ENCODE measurements around the gene HMX2. TPM values are rescaled to one million over a fixed set of nuclear protein-coding genes. Genes with fewer than 3 reads are reported as not detected.

Gene HMX2
- total RNA-seq, 1 experiment from 2014 or later: not detected

GRCh38 chr10:123154092-123154710 lies 6.3 kb downstream of the HMX2 start, which contains the start of gene BUB3:
Gene BUB3, plus strand, starts transcription at chr10:123154402. Its CDS starts 516 bp downstream, at chr10:123154918.
- ATAC-seq (peak; percentile 93), DNase-seq (ENCODE audit: low read depth, low spot score) (peak; percentile 100)
- H3K4me2 ChIP-seq (ENCODE audit: low read length): peak within 1 kb of the TSS; percentile 83
- ChIA-PET POLR2A (interaction anchor here (0.6 to 1.3 kb wide), 8 partner anchors 9 to 1224 kb away, joined by 3 to 7 read pairs (median 4); no protein-coding TSS in a partner anchor), RAD21 (ENCODE audit: low non-redundant PET in 1 of 2, low total read pairs in 2 of 2, uncharacterized antibody in 2 of 2, unreplicated experiment in 2 of 2) (no interaction called here), CTCF (interaction anchor here (0.8 to 1.5 kb wide), 6 partner anchors 8 to 133 kb away, joined by 3 to 9 read pairs (median 4); no protein-coding TSS in a partner anchor)
- peaks cover 8 to 20% of the 10 kb centered on the region in 2 experiments; a peak in 3 of 4 replicates for H3K4me1 ChIP-seq (ENCODE audit: control insufficient read depth in 1 of 2, insufficient read depth in 2 of 2, low read length in 2 of 2)
- peaks cover 25 to 44% of the 10 kb centered on the region in 2 experiments for H3K36me3 ChIP-seq (ENCODE audit: control insufficient read depth in 1 of 2, insufficient read depth in 2 of 2, low read length in 2 of 2)
- no peaks in the 10 kb centered on the region for H3K27me3 ChIP-seq (ENCODE audit: insufficient read depth, low read length)
- no peaks in the 10 kb centered on the region for H3K9me3 ChIP-seq (ENCODE audit: control insufficient read depth in 1 of 2, insufficient read depth in 1 of 2, low read depth in 1 of 2, low read length in 2 of 2)
- H4K20me1 ChIP-seq (ENCODE audit: insufficient read depth): peaks cover 16% of the 10 kb centered on the region; the same call in 1 of the 2 replicates
- H3K9me2 ChIP-seq (ENCODE audit: insufficient read depth): no peaks in the 10 kb centered on the region
- peak within 1 kb of the TSS; percentile 88 for H3K27ac ChIP-seq (ENCODE audit: low read depth, low read length)
- H2AFZ ChIP-seq (ENCODE audit: low read depth, low read length, poor library complexity, severe bottlenecking): peak within 1 kb of the TSS; percentile 70
- BruUV-seq (replicated peaks): no TSS peak
- H3K9ac ChIP-seq (ENCODE audit: low read length): peak within 1 kb of the TSS; percentile 95
- intact Hi-C loops (cut with micrococcal nuclease): loop anchor here (1.0 kb wide), 1 partner anchor 146 kb away; the partner anchor contains the start of gene IKZF5
- H3K4me3 ChIP-seq (replicated peaks in 1 of 2; ENCODE audit: low read depth in 1 of 2, low read length in 2 of 2): peak within 1 kb of the TSS; percentile 89 to 93
- peaks cover 50% of the 10 kb centered on the region for H3K79me2 ChIP-seq (ENCODE audit: insufficient read depth, low read length)
- TF ChIP-seq SRF (IDR thresholded peaks at IDR 0.05; ENCODE audit: low read depth) (no peak; the same call in 1 of the 2 replicates), CBX3 (IDR thresholded peaks at IDR 0.05; ENCODE audit: low read depth) (no peak; the same call in 1 of the 2 replicates), ZNF274 (IDR thresholded peaks at IDR 0.05; ENCODE audit: low read depth, low read length) (no peak), YY1 (IDR thresholded peaks at IDR 0.05; ENCODE audit: extremely low read depth, insufficient replicate concordance, low read depth, low read length) (peak; percentile 71), ZFX (IDR thresholded peaks at IDR 0.05) (no peak), CEBPB (IDR thresholded peaks at IDR 0.05; ENCODE audit: low read depth) (no peak), EGR1 (IDR thresholded peaks at IDR 0.05; ENCODE audit: low read depth) (peak; percentile 53; the same call in 1 of the 2 replicates), RAD21 (IDR thresholded peaks at IDR 0.05; ENCODE audit: low read depth) (no peak), SIN3A (IDR thresholded peaks at IDR 0.05; ENCODE audit: low read depth) (0 out of 2 replicates have a peak, but pooled peaks have one; percentile 63), SP1 (IDR thresholded peaks at IDR 0.05; ENCODE audit: low read depth) (peak; percentile 99), TCF7L2 (IDR thresholded peaks at IDR 0.05; ENCODE audit: borderline replicate concordance, extremely low read depth, insufficient read depth, insufficient read length) (peak; percentile 95), FOSL1 (IDR thresholded peaks at IDR 0.05; ENCODE audit: low read depth) (no peak), CTCF (IDR thresholded peaks at IDR 0.05 in 2 of 3, conservative IDR thresholded peaks at IDR 0.05 in 1 of 3; ENCODE audit: borderline replicate concordance in 1 of 3, insufficient read depth in 1 of 3, low read depth in 2 of 3, low read length in 2 of 3) (peak in 1 of 3 experiments; percentile 26; a peak in 1 of 6 replicates), POLR2AphosphoS5 (IDR thresholded peaks at IDR 0.05; ENCODE audit: low read depth, low read length) (peak; percentile 99), ZBTB33 (IDR thresholded peaks at IDR 0.05; ENCODE audit: extremely low read depth, insufficient replicate concordance, low read length) (no peak), EZH2 (IDR thresholded peaks at IDR 0.05) (no peak), REST (IDR thresholded peaks at IDR 0.05; ENCODE audit: low read depth) (no peak), MAX (IDR thresholded peaks at IDR 0.05) (peak; percentile 84), JUND (IDR thresholded peaks at IDR 0.05) (no peak)
